SJCRH30 (cell line): ENCODE measurements around the gene BAIAP2. TPM values are rescaled to one million over a fixed set of nuclear protein-coding genes. Genes with fewer than 3 reads are reported as not detected.

ENCODE experiments used
- DNase-seq, 2 experiments: peaks; one replicate each; pipeline ENCODE4 v3.0.0-alpha.2; 2015 to 2020
- H3K27ac ChIP-seq: fragments of 250-450 bp; sonication (Bioruptor Pico); 2 replicates; pipeline ENCODE4 v1.5.1; 2020; ENCODE audit warnings: mild to moderate bottlenecking, moderate library complexity
- H3K27me3 ChIP-seq: fragments of 250-450 bp; sonication (Bioruptor Pico); 2 replicates; pipeline ENCODE4 v1.5.1; 2020; ENCODE audit warnings: mild to moderate bottlenecking, moderate library complexity
- H3K36me3 ChIP-seq: fragments of 250-450 bp; sonication (Bioruptor Pico); 2 replicates; pipeline ENCODE4 v1.5.1; 2020; ENCODE audit warnings: mild to moderate bottlenecking, moderate library complexity
- H3K4me1 ChIP-seq: fragments of 250-450 bp; sonication (Bioruptor Pico); 2 replicates; pipeline ENCODE4 v1.5.1; 2020; ENCODE audit warnings: mild to moderate bottlenecking, moderate library complexity
- H3K4me3 ChIP-seq: fragments of 250-450 bp; sonication (Bioruptor Pico); 2 replicates; pipeline ENCODE4 v1.5.1; 2020; ENCODE audit warnings: mild to moderate bottlenecking, moderate library complexity
- H3K9me3 ChIP-seq: fragments of 250-450 bp; sonication (Bioruptor Pico); replicated peaks from 2 replicates; pipeline ENCODE4 v1.5.1; 2020; ENCODE audit warnings: mild to moderate bottlenecking, moderate library complexity
- total RNA-seq: library from RNA; depleted of rRNA; stranded (reverse); fragments of >200 nt; shearing (Covaris generic); gene quantifications from 2 replicates; pipeline ENCODE4 v1.2.3, GENCODE V29; 2014

BAIAP2 gene
- total RNA-seq, 1 experiment from 2014 or later = 26.0 TPM

DNA sequence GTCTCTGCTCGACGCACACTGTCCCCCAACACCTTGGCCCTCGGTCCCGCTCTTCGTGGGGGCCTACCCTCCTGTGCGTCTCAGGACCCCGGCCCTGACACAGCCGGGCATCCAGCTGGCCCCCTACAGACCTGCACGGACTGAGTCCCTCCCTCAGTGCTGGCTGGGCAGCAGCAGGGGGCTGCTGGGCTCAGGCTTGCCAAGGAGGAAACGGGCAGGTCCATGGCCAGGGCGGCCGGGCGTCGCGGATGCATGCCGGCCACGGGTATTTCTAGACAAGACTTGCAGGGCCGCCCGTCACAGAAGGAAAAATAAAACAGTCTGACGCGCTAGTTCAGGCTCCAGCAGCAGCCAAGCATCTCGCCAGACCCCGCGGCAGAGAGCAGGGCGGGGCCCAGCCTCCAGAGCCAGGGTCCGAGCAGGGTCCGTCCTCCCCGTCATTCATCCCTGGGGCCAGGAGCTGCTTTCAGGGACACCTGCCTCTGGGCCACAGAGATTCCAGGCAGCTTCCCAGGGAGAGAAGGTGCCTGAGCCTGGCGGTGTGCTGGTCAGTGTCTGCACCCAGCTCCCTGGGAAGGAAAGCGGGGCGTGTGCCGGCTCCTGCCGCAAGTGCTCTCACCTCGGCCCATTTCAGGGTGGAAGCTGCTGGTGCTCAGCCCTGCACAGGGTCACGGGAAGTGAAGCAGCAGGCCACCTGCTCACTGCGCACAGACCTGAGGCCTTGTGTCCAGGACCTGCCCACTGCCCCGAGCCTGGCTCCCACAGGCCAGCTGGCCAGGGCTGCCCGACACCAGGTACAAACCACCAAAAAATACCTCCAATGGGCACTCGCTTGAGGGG lies 123.1 kb downstream of the BAIAP2 start:
- H3K36me3 ChIP-seq = no peaks in the 10 kb centered on the region
- H3K27me3 ChIP-seq = no peaks in the 10 kb centered on the region
- H3K27ac ChIP-seq = no peak overlapping the region
- H3K9me3 ChIP-seq = no peaks in the 10 kb centered on the region
- no peak for DNase-seq
- peaks cover 23% of the 10 kb centered on the region for H3K4me1 ChIP-seq
- no peak overlapping the region for H3K4me3 ChIP-seq

DNA sequence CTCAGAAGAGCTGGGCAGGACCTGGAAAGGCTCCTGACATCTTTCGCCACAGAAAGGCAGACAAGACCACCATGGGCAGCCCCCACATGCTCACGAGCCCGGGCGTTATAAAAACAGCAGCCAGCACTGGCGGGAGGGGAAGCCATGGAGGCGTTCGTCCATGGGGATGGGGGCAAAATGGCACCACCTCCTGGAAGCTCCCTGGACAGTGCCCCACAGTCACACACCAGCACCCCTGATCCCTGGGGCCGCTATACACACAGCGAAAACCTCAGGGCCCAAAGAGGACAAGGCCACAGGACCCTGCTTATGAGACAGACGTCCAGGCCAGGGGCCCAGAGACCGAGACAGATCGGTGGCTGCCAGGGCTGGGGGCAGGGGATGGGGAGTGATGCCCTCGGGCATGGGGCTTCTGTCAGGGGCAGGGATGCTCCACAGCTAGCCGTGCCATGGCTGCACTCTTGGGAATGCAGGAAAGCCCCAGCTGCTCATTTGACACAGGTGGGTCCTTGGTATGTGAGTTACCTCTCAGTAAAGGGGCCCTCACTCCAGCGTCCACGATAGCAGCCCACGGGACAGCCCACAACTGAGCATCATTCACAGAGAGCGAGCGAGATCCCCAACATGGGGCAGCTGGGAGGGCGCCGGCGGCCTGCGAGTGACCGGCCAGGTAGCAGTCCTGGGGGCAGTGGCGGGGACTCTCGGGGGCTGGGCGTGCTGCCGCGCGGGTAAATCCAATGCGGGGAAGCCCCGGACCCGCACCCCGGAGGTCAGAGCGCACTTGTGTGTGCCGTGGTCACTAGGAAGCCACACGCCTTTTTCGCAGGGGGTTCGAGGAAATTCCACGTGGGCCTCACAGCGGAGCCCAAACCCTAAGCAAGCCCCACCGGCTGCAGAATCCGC lies 124.0 kb downstream of the BAIAP2 start:
- H3K9me3 ChIP-seq = no peaks in the 10 kb centered on the region
- H3K4me1 ChIP-seq = peaks cover 25% of the 10 kb centered on the region
- no peaks in the 10 kb centered on the region for H3K27me3 ChIP-seq
- H3K4me3 ChIP-seq = no peak overlapping the region
- H3K27ac ChIP-seq = no peak overlapping the region
- H3K36me3 ChIP-seq = no peaks in the 10 kb centered on the region
- no peak for DNase-seq

DNA sequence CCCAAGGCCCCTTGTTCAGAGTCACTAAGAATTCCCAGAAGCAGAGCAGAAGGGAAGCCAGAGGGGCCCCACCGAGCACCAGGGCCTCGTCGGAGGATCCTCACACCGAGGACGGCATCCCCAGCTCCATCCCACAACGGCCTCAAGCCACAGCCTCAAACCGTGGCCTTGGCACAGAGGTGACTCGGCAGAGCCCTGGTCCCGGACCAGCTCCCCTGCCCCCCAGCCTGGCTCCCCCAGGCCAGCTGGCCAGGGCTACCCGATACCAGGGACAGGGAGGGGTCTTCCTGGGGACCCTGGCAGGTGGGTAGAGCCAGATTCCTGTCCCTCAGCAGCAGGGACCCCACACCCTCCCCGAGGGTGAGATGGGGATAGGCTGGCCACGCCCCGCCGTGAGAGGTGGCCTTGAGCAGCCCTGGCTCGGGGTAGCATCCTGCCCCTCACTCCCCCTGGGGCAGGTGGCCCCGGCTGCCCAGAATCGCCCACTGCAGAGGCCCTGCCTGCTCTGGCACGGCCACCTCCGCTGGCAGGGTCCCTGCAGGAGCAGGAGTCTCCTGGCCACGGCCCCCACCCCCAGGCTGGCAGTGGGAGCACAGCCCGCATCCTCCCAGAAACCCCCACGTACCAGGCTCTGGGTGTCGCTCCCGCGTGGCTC lies 124.8 kb downstream of the BAIAP2 start:
- no peak for DNase-seq
- no peak overlapping the region for H3K27ac ChIP-seq
- no peaks in the 10 kb centered on the region for H3K9me3 ChIP-seq
- H3K4me1 ChIP-seq = peaks cover 27% of the 10 kb centered on the region
- H3K27me3 ChIP-seq = no peaks in the 10 kb centered on the region
- no peak overlapping the region for H3K4me3 ChIP-seq
- no peaks in the 10 kb centered on the region for H3K36me3 ChIP-seq

DNA sequence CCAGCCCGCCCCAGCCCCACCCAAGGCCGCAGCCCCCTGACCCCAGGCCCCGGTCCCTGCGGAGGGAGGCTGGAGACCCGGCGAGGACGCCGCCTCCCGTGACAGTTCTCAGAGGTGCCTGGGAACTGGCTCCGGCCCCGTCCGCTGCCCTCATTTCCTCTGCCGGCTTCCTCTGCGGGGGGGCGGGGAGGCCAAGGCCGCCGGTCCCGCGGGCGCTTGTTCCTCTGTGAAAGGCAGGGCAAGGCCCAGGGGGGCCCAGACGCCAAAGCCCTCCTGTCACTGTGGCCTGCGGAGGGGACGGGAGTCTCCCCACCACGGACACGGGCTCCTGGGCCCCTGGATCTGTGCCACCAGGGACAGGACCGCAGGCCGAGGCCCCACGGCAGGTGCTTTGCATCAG lies 125.4 kb downstream of the BAIAP2 start:
- no peaks in the 10 kb centered on the region for H3K9me3 ChIP-seq
- H3K36me3 ChIP-seq = no peaks in the 10 kb centered on the region
- H3K4me3 ChIP-seq = no peak overlapping the region
- no peak for DNase-seq
- no peak overlapping the region for H3K27ac ChIP-seq
- H3K4me1 ChIP-seq = peaks cover 28% of the 10 kb centered on the region
- H3K27me3 ChIP-seq = no peaks in the 10 kb centered on the region

DNA sequence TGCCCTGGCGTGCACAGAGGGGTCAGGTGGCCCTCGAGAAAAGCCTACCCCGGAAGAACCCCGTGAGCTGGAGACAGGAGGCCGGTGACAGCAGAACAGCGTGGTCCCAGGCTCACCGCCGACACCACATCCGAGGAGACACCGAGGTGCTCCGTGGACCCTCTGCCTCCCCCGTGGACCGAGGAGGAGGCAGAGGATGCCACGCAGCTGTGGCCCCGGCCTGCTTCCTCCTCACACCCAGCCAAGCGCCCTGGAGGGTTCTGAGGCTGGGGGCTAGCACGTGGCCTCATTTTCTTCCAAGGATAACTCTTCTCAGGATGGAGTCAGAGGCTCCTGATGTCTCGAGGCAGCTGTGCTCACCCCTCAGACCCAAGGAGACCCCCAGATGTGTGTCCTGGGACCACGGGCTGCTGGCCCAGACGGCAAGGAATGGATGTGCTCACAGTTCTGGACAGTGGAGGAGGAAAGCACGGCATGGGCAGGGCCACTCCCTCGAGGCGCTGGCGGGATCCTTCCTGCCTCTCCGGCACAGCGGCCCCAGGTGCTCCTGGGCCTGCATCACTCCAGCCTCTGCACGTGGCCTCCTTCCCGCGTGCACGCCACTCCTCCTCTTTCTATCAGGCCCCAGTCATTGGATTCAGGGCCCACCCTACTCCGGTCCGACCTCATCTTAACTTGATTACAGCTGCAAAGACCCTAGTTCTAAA lies 125.9 kb downstream of the BAIAP2 start:
- Histone ChIP-seq H3K27ac (no peak overlapping the region), H3K27me3 (no peaks in the 10 kb centered on the region), H3K4me1 (peaks cover 28% of the 10 kb centered on the region), H3K9me3 (no peaks in the 10 kb centered on the region), H3K4me3 (no peak overlapping the region), H3K36me3 (no peaks in the 10 kb centered on the region)
- DNase-seq = no peak

DNA sequence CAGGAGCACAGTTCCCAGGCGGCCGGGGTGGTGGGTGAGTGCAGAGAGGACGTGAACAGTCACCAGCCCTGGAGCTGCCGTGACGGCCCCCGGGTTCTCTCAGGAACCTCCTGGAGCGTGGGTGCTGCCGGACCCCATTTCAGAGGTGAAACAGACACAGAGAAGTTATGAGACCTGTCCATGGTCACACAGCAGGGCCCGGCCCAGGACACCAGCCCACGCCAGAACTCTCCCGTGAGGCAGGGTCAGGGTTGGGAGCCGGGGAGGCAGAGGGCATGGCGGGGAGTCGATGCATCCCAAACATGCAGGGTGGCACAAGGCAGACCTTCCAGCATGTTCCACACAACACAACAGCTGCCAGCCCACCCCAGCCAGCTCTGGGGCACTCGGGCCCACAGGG lies 126.6 kb downstream of the BAIAP2 start:
- Histone ChIP-seq H3K27ac (no peak overlapping the region), H3K4me1 (peaks cover 28% of the 10 kb centered on the region), H3K4me3 (no peak overlapping the region), H3K27me3 (no peaks in the 10 kb centered on the region), H3K36me3 (no peaks in the 10 kb centered on the region), H3K9me3 (no peaks in the 10 kb centered on the region)
- DNase-seq = no peak

DNA sequence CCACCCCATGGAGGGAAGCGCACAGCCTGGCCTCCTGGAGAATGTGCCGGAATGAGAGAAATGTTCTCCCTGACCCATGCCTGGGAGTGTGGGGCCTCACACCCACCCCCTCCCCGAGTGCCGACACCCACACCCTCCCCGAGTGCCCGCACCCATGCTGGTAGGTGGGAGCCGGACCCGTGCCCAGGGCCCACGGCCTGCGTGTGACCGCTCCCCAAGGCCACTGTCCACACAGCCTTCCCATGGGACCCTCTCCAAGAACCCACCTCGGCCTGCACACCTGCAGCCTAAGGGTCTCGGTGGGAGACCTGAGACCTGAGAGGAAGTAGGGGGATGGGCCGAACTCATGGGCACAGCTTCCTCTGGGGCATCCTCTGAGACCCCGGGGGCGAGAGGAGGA lies 127.0 kb downstream of the BAIAP2 start:
- Histone ChIP-seq H3K4me1 (peaks cover 28% of the 10 kb centered on the region), H3K36me3 (no peaks in the 10 kb centered on the region), H3K27ac (no peak overlapping the region), H3K27me3 (no peaks in the 10 kb centered on the region), H3K4me3 (no peak overlapping the region), H3K9me3 (no peaks in the 10 kb centered on the region)
- no peak for DNase-seq

DNA sequence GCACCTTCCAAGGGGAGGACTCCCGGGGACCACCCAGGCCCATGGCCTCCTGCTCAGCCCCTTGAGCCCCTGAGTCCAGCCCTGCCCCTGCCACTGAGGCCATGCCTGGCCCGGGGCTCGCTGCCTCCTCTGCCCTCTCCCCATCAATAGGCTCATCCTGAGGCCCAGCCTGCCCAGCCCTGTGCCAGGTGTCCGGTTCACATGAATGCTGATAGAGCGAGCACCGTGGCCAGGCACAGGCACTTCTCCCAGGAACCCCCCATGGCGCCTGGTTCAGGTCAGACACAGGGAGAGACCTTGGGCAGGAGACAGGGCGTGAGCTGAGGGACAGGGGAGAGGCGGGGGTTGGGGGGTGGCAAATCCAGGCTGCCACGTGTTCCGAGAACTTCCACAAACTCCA lies 127.5 kb downstream of the BAIAP2 start:
- Histone ChIP-seq H3K36me3 (no peaks in the 10 kb centered on the region), H3K4me3 (no peak overlapping the region), H3K4me1 (peaks cover 28% of the 10 kb centered on the region), H3K9me3 (no peaks in the 10 kb centered on the region), H3K27ac (no peak overlapping the region), H3K27me3 (no peaks in the 10 kb centered on the region)
- DNase-seq = no peak

DNA sequence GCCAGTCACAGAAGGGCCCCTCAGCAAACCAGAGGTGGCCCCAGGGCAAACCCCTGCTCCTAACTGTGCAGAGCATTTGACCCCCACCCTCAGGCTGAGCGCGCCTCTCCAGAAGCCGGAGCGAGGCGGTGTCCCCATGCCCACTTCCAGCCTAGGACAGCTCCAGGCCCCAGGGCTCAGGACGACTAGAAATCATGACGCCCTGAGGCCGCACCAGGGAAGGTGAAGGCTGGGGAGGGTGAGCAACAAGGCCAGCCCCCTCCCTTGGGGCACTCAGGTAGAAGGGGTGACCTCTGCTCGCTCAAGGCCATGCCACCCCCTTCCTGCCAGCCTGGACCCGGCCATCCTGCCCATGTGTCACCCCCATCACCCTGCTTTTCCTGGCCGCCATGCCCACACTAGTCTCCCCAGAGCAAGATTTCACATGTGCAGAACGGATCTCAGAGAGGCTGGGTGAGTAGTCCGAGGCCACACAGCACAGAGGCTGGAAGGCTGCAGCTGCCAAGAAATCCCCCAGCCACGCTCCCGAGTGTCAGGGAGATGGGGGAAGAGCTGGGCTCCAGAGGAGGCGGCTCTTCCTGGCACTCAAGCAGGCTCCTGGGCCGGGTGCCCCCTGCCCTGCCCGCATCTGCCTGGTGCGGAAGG lies 128.2 kb downstream of the BAIAP2 start:
- Histone ChIP-seq H3K27me3 (no peaks in the 10 kb centered on the region), H3K4me3 (no peak overlapping the region), H3K4me1 (peaks cover 28% of the 10 kb centered on the region), H3K27ac (peak overlapping the region; percentile 97; the same call in 1 of the 2 replicates), H3K36me3 (no peaks in the 10 kb centered on the region), H3K9me3 (no peaks in the 10 kb centered on the region)
- DNase-seq = no peak

DNA sequence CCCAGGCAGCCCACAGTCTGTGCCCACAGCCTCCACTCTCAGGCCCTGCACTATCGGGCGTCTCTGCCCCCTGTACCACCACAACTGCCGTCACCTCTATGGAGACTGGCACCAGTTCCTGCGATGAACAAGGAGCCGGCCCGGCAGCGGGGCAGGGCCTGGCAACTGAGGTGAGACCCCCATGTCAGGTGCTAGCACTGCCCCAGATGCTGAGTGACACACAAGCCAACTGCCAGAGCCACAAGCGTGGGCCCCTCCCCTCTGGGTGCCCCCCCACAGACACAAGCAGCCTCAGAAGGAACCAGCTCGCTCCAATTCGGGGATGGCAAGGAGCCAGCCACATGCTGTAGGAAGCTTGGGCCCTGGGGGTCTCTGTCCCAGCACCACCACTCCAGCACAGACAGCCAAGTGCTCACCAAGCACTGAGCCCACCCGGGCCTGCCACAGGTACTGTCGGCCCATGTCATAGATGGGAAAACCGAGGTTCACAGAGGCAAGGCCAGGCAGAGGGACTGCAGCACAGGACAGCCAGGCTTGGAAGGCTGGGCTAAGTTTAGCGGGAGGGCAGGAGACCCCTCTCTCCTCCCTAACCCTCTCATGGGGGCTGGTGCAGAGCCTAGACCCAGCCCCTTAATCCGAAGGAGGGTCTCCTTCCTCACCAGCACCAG lies 128.9 kb downstream of the BAIAP2 start:
- Histone ChIP-seq H3K27me3 (no peaks in the 10 kb centered on the region), H3K4me1 (peaks cover 28% of the 10 kb centered on the region), H3K4me3 (peak overlapping the region; percentile 91), H3K27ac (peak overlapping the region; percentile 97), H3K36me3 (no peaks in the 10 kb centered on the region), H3K9me3 (no peaks in the 10 kb centered on the region)
- DNase-seq = peak in 1 of 2 experiments; percentile 48

DNA sequence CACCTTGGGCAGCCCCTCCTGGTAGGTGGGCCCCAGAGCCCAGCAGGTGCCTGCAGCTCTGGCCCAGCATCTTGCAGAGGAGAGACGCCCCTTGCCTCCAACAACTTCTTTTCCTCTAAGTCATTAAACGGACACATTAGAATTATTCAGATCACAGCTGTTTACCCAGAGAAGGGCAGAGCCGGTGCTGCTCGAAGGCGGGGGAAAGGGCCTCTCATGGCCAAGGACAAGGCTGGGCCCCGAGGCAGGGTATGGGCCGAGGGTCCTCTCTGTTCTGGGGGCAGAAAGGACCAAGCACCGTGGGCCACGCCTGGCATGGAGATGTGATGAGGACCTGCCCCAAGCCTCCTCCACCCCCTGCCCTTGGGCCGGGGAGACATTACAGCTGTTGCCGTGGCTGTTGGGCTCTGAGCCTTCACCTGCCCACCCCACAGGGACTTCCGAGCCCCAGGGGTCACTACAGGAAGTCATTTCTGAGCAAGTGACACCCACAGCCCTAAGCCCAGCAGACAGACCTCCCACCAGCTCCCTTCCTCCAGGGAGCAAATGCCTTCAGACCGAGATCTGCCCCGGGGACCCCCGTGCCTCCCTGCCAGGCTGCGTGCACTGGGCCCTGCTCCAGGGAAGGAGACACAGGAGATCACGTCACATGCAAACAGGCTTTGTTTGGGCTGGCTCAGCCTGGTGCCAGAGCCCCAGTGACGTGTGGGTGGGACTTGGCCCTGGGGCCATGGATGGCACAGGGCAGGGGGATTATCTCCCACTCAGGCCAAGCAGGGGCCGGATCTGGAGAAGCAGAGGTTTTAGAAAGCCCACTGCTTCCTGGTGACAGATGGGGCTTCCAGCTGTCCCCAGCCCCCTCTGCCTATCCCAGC lies 129.7 kb downstream of the BAIAP2 start:
- H3K4me1 ChIP-seq = peaks cover 28% of the 10 kb centered on the region
- no peaks in the 10 kb centered on the region for H3K36me3 ChIP-seq
- peak; percentile 99 for DNase-seq
- no peaks in the 10 kb centered on the region for H3K27me3 ChIP-seq
- H3K9me3 ChIP-seq = no peaks in the 10 kb centered on the region
- peak overlapping the region; percentile 91 for H3K4me3 ChIP-seq
- peak overlapping the region; percentile 97 for H3K27ac ChIP-seq

DNA sequence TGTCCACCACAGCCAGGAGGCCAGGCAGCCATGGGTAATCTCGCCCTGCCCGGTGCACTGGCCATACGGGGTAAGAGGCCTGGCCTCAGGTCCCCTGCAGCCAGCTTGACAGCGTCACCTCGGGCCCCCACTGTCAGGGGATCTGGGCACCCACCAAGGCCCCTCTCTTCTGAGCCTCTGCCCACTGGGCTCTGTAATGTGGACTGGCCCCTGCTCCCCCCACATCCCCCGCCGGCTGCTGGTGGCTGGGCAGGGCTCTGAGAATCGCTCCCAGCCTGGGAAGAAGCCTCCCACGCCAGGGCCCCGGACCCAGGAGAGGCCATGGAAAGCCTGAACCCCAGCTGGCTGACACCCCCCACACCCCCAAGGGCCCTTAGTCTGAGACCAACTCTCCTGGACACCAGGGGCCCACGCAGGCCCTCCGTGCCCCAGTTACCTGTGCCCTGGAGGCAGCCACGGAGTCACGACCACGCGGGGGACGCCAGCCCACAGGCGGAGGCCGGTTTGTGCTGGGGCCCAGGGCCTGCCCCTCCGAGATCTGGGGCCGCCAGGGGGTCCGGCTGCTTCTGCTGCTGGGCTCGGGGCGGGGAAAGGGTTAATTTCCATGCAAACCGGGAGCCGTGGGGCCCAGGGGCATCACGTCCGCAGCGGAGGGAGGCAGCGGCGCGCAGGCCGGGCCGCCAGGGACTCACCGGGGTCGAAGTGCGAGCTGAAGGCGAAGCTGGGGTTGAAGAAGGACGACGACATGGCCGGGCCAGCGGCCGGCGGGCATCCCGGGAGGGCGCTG lies 130.5 kb downstream of the BAIAP2 start, which contains the start of gene PVALEF:
Gene PVALEF, plus strand, starts transcription at position 262 of the 787 bp plus-strand sequence. CDS start 15,720 bp downstream, outside the sequence.
- DNase-seq = peak; percentile 81 to 83
- peaks cover 28% of the 10 kb centered on the region for H3K4me1 ChIP-seq
- no peaks in the 10 kb centered on the region for H3K9me3 ChIP-seq
- peak within 1 kb of the TSS; percentile 97 for H3K27ac ChIP-seq
- no peaks in the 10 kb centered on the region for H3K27me3 ChIP-seq
- H3K36me3 ChIP-seq = no peaks in the 10 kb centered on the region
- H3K4me3 ChIP-seq = peak within 1 kb of the TSS; percentile 91
